Astrocyte of the spinal cord (primary cell): ENCODE measurements around the gene MDN1.

Experiments
- DNase-seq: peaks from one replicate; pipeline ENCODE4 v3.0.0; 2011; ENCODE audit warnings: low read depth, low spot score
- H3K4me3 ChIP-seq: 2 replicates; pipeline ENCODE4 v1.5.1; 2011; ENCODE audit warnings: low read depth, mild to moderate bottlenecking, low read length, moderate library complexity
- CTCF ChIP-seq: IDR thresholded peaks from 2 replicates; pipeline ENCODE4 v1.5.1; 2012; ENCODE audit warnings: low read depth, mild to moderate bottlenecking, low read length, inconsistent platforms
- in situ Hi-C: cut with HindIII; loops from 2 replicates; pipeline ENCODE4 v1.10.0; 2017; ENCODE audit warnings: low sequenced_read_pairs

The MDN1 gene

GRCh38 chr6:89612121-89612520 is 207.5 kb downstream of the MDN1 start:
- TF ChIP-seq CTCF, result no peak
- in situ Hi-C loops, result no loop called here
- H3K4me3 ChIP-seq, result no peak overlapping the region
- DNase-seq, result no peak

GRCh38 chr6:89611666-89612065 is 207.9 kb downstream of the MDN1 start:
- no peak for TF ChIP-seq CTCF
- no peak overlapping the region for H3K4me3 ChIP-seq
- in situ Hi-C loops, result no loop called here
- DNase-seq, result peak; percentile 51

- peak; percentile 15 for DNase-seq
- H3K4me3 ChIP-seq, result no peak overlapping the region
- peak; percentile 69 for TF ChIP-seq CTCF
- in situ Hi-C loops, result no loop called here
These were observed 209.4 kb downstream of the MDN1 start for GRCh38 chr6:89610149-89610642.

GRCh38 chr6:89605861-89606260 is 213.7 kb downstream of the MDN1 start:
- in situ Hi-C loops, result no loop called here

GRCh38 chr6:89604653-89605052 is 214.9 kb downstream of the MDN1 start:
- no peak for TF ChIP-seq CTCF
- in situ Hi-C loops, result no loop called here
- no peak for DNase-seq
- no peak overlapping the region for H3K4me3 ChIP-seq

More at GRCh38 chr6:89605861-89606260, 213.7 kb downstream of the MDN1 start:
- no peak for DNase-seq
- H3K4me3 ChIP-seq, result no peak overlapping the region
- no peak for TF ChIP-seq CTCF

- no peak overlapping the region for H3K4me3 ChIP-seq
- in situ Hi-C loops, result no loop called here
- no peak for DNase-seq
- no peak for TF ChIP-seq CTCF
These were observed 217.4 kb downstream of the MDN1 start for GRCh38 chr6:89602166-89602565.

GRCh38 chr6:89599727-89600126 is 219.9 kb downstream of the MDN1 start:
- in situ Hi-C loops, result no loop called here
- H3K4me3 ChIP-seq, result no peak overlapping the region
- DNase-seq, result no peak
- no peak for TF ChIP-seq CTCF
